CD4-positive, alpha-beta T cell treated with Interleukin-17A for 1 hour (primary cell): ENCODE measurements around the gene SCNN1A.
A peak's percentile ranks its signal among the peaks of the same experiment; 100 is the strongest.

Experiments
- DNase-seq: peaks from one replicate; pipeline ENCODE4 v3.0.0-alpha.2; 2020

SCNN1A gene

GRCh38 chr12:6367969-6368892 is 7.1 kb downstream of the SCNN1A start:
- no peak for DNase-seq

- DNase-seq = peak; percentile 64
These were observed 8.0 kb downstream of the SCNN1A start for GRCh38 chr12:6367065-6367968.

DNA sequence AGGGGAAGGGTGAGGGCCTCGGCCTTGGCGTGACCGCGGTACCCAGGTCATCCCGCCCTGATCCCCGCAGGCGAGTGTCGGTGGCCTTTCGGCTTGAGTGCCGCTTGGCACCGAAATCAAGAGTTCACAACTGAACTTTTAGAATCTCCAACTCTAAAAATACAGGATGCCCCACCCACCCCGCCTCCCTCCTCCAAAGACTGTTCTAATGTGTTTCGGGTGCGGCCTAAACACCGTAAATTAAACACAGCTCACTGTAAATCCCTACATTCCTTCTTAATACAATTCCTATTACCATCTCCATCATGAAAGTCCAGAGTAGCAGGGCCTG is 11.4 kb downstream of the SCNN1A start:
- no peak for DNase-seq

- DNase-seq = peak; percentile 68
These were observed 11.9 kb downstream of the SCNN1A start for GRCh38 chr12:6363330-6364043.

GRCh38 chr12:6363010-6363329 is 12.4 kb downstream of the SCNN1A start:
- DNase-seq = no peak

- no peak for DNase-seq
These were observed 13.0 kb downstream of the SCNN1A start for GRCh38 chr12:6362403-6362802.

- no peak for DNase-seq
These were observed 13.5 kb downstream of the SCNN1A start for GRCh38 chr12:6361834-6362233.

DNA sequence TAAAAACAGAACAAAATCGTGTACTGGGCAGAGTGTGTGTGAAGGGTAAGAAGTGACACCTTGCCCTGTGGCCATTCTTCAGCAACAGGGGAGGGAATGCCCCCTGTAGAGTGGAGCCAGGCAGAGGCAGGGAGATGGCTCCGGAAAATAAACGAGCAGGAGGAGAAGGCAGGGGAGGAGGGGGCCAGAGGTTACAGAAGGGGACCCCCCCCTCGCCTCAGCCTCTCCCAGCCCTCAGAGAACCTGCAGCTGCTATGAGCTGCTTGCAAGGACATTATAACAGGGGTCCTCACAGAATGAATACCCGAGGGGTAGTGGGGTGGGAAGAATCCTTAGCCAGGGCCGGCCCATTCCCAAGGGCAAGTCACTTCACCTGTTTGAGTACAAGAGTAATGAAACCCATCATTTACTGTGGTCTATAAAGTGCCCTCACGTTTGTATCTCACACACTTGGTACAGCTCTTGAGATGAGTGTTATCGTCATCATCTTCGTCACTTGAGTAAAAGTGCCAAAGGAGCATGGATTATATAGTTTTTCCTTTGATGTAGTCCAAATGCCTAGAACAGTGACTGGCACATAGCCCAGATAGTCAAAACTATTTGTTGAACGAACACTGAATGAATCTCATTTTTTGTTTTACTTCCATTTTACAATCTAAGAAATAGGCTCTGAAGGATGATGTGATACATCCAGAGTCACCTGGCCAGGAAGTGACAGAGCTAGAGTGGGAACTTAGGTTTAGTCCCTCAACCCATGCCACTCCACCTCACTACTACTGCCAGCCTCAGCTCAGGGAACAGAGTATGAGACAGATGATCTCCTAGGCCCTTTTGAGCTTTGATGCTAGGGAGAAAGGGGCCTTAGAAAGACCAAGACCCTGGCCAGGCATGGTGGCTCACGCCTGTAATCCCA is 14.5 kb downstream of the SCNN1A start:
- DNase-seq = no peak

DNA sequence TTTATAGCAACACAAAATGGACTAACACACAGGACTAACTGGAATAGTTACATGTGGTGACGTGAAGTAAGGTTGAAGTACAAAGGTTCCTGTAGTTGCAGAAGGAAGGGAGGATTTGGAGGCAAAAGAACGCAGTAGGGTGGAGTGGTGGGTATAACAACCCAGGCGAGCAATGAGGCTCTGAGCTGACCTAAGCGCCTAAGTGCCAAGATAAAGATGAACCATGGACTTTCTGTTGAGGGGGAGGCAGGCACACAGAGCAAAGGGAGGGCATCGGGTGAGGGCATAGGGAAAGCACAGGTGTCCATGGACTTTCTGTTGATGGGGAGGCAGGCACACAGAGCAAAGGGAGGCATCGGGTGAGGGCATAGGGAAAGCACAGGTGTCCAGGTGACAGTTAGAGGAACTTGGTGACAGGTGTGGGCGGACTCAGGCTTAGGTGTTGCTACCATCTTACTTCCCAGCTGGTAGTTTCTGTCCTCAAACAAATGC is 15.2 kb downstream of the SCNN1A start:
- no peak for DNase-seq

- DNase-seq = no peak
These were observed 16.5 kb downstream of the SCNN1A start for GRCh38 chr12:6358881-6359280.

- no peak for DNase-seq
These were observed 19.0 kb downstream of the SCNN1A start for GRCh38 chr12:6356374-6356820.

- no peak for DNase-seq
These were observed 19.6 kb downstream of the SCNN1A start for GRCh38 chr12:6355491-6356373.

GRCh38 chr12:6354495-6355393 is 20.6 kb downstream of the SCNN1A start:
- no peak for DNase-seq

DNA sequence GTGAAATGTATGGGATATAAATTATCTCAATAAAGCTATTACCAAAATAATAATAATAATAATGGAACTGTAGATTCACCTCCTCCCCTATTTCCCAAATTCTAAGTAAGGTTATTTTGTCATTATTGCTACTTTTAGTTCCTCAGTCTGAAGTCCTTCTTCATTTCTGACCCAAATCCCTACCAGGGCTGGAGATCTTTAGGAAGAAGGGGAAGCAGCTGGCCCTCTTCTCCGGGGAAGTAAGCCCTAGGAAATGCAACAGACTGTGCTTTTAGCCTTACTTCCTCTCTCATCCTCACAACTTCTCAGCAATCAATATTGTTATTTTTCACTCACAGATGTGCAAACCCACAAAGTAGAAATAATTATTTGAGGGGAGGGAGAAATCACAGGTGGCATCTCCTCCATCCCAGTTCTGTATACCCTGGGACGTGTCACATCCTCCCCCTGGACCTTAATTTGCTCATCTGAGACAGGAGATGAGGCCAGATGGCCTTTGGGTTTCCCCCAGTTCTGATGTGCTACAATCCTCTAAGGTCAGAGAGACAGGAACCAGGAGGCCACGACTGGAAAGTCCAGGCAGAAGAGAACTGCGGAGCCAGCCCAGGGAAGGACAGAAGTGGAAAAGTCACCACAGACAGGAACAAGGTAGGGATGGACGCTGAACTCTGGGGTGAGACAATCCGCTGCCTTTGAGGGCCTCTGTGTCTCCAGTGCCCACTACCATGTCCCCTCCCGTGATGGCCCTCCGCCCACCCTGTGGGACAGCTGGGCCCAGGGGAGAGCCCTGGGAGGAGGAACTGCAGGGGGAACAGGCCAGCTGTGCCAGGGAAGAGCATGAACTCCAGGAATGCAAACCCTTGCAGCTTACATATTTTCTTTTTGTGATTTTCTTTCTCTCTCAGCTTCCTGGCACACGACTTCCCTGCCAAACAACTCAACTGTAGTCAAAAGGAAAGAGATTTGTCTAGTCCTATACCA is 22.9 kb downstream of the SCNN1A start:
- DNase-seq = no peak

GRCh38 chr12:6351622-6352021 is 23.7 kb downstream of the SCNN1A start:
- DNase-seq = no peak

GRCh38 chr12:6347367-6348338 is 27.7 kb downstream of the SCNN1A start:
- no peak for DNase-seq

DNA sequence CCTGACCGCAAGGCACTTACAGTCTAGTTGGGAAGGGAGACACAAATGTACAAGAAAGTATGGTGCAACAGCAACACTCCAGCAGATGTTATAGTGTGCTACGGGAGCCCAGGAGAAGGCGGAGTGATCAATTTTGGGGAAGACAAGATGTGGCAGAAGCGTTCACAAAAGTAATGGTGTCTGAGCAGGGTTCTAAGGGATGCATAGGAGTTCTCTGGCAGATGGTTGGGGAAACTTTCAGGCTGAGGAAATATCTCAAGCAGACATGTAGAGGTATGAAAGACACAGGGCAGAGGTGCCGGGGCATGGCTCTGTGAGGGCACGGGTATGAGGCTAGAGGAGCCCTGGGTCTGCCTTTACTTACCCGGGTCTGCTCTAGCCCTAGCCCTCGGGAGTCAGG is 28.4 kb downstream of the SCNN1A start:
- DNase-seq = no peak
